ENCODE data around the gene TMEM125.

The TMEM125 gene

DNA sequence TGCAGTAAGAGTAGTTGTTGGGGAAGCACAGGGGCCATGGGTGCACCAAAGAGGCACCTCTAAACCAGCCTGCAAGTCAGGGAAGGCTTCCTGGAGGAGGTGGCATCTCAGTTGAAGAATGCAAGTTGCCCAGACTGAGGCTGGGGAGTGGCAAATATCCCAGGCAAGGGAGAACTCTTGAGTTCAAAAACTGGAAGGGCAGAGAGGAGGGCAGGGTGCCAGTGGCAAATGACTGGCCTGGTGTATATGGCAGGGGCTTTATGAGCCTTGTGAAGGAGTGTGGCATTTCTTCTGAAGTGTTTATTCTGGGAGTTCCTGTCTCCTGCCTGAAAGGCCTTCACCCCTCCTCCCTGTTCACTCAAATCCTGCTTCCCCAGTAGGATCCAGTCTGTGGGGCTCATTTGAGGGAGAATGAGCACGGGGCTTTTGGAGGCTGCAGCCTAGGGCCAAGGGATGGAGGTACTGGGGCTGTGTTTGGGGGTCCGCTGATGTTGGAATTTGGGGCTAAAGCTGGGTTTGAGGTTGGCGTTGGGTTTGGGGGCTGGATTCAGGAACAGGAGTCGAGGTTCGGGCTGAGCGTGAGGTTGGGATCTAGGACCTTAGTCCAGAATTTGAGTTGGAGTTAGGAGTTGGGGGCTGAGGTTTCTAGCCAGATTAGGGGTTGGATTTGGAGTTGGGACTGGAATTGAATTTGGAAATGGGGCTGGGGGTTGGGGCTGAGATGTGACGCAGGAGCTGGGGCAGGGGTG is at the start of gene TMEM125:
TMEM125 (plus strand) TSS at position 357 of the 749 bp plus-strand sequence. CDS start 2,740 bp downstream, outside the sequence.
- no peak for DNase-seq

- DNase-seq, result no peak
Measured at GRCh38 chr1:43220905-43221778, 48.6 kb upstream of the TMEM125 start.

DNA sequence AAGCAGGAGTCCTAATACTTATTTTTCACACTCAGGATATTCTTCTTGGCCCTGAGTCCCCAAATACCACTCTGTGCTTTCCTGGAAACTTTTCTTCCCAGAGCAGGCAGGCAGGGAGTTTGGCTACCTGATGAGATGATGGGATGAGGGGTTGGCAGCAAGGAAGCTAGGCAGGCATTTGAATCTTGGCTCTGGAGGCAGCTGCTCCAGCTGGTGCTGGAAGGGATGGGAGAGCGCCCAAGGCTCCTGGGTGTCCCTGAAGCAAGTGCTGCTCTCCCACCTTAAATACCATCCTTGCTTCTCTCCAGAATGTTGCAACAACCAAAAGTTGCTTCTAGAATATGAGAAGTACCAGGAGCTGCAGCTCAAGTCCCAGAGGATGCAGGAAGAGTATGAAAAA is 48.0 kb upstream of the TMEM125 start:
- no peak for DNase-seq

- DNase-seq, result no peak
Measured at GRCh38 chr1:43222879-43223278, 46.9 kb upstream of the TMEM125 start.

DNA sequence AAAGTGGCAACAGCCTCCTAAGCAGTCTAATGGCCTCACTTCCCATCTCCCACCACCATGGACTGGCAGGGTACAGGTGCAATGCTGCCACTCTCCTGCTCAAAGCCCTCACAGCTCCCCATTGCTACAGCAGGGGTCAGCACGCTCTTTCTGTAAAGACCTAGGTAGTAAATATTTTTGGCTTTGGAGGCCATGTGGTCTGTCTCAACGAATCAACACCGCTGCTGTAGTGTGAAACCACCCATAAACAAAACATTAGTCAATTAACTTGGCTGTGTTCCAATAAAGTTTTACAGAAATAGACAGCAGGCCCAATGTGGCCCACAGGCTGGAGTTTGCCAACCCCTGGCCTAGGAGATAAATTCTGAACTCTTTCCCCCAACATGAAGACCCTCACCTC is 44.6 kb upstream of the TMEM125 start:
- DNase-seq, result no peak

DNA sequence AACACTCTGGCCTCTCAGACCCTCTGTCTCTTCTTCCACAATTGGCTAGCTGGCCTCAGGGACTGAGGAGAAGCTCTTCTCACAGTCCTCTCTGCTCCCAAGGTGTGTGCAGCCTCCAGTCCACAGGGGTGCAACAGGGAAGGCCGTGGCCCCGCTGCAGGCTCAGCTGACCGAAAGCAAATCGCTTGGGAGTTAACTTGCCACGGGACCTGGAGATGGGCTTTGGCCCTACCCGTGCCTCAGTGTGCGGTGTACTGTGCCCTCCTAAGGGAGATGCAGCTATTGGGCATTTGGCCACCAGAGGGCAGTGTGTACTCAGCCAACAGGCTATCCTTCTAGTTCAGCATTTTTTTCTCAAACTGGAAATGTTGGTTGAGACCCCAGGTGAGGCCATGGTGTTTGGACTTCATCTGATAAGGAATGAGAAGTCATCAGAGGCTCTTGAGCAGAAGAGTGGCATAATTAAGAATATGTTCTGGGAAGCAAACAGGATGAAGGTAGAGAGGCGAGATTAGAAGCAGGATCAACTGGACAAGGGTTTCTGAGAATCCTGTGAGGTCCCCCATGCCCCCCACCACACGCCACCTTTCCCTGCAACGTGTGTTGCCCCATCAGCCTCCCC is 42.5 kb upstream of the TMEM125 start:
- peak; percentile 58 for DNase-seq

GRCh38 chr1:43229826-43230780 is 39.7 kb upstream of the TMEM125 start:
- DNase-seq, result no peak

DNA sequence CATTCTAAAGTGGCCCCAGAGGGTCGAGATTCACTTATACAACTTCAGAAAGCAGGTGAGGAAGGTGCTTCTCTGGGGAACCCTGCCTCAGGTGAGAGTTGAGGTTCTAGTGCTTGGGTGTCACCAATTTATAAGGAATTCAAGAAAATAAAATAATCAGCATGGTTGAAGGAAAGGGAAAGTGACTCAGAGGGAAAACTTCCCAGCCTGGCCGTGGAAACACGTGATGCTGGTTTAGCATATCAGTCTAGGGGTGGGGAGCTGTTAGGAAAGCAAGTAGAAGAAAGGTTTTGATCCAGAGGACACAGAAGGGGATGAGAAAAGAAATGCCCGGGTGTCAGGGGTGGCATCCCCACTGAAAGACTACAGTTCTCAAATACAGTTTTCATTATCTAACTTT is 37.7 kb upstream of the TMEM125 start:
- DNase-seq, result no peak

- no peak for DNase-seq
Measured at GRCh38 chr1:43232482-43232881, 37.3 kb upstream of the TMEM125 start.

- no peak for DNase-seq
Measured at GRCh38 chr1:43233631-43234030, 36.2 kb upstream of the TMEM125 start.

GRCh38 chr1:43234267-43234666 is 35.5 kb upstream of the TMEM125 start:
- no peak for DNase-seq

- no peak for DNase-seq
Measured at GRCh38 chr1:43235040-43235439, 34.7 kb upstream of the TMEM125 start.

- no peak for DNase-seq
Measured at GRCh38 chr1:43235451-43236121, 34.2 kb upstream of the TMEM125 start.

GRCh38 chr1:43237121-43237520 is 32.7 kb upstream of the TMEM125 start:
- no peak for DNase-seq

GRCh38 chr1:43238085-43238484 is 31.7 kb upstream of the TMEM125 start:
- DNase-seq, result peak; percentile 52

DNA sequence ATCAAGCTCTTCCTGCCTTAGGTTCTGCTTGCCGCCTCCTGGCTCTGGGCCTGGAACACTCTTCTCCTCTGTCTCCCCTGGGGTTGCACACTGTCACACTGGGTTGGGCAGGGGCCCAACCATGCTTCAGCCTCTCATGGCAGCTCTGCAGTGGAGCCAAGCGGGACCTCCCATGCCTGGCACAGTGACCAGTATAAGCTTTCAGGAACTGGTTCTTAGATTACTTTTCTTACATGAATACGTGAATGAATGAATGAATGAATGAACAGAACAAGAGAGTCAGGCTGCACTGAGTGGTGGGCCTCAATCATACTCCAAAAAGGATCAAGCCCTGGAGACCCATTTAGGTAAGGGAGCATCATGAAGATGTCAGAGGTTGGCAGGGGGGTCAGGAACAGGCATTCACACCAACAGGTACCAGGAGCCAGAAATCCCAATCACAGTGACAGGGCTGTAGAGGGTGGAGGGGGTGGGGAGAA is 30.8 kb upstream of the TMEM125 start:
- no peak for DNase-seq

GRCh38 chr1:43239484-43239883 is 30.3 kb upstream of the TMEM125 start:
- DNase-seq, result no peak

DNA sequence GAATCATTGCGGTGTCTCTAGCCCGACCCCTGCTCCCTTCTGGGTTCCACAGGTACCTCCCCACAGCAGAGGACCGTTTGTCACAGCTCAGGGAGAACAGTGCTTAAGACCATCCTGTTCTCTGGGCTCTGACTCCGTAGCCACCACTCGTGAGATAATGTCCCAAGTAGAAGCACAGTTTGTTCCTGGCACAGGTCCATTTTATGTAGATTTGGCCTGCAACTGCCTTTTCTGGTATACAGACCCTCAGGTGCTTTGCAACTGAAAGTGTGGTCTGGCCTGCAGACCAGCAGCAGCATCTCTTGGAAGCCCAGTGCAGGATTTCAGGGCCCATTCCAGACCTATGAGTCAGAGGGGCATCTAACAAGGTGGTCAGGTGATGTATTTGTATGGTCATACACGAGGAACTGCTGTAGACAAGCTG is 28.4 kb upstream of the TMEM125 start:
- DNase-seq, result no peak

- no peak for DNase-seq
Measured at GRCh38 chr1:43243299-43243698, 26.5 kb upstream of the TMEM125 start.

DNA sequence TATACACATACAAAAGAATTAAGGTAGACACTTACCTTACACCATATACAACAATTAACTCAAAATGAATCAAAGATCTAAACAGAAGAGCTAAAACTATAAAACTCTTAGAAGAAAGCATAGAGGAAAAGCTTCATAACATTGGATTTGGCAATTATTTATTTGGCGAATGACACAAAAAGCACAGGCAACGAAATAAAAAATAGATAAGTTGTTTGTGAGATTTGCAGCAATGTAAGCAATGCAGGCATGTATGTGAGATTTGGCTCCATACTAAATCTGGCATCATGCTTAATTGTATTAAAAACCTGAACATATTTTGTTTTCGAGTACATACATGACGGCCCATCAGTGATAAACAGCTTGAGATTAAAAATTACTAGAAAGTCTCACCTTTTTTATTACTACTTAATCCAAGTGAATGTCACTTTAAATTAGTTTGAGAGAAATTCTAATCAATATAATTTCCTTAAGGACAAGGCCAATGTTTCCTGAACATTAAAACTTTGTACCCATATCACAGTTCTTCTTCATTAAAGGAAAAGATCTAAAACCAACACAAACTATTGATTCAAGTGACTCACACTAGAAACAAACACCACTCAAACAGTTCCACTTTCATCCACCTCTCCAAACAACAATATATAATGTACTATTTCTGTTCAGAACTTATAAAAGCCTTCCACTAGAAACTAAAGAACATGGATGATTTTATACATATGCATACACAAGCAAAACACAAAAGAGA is 23.1 kb upstream of the TMEM125 start:
- DNase-seq, result no peak
